Smooth muscle cell (in vitro differentiated cells): Measurements from ENCODE around the gene PTX3. TPM values are rescaled to one million over a fixed set of nuclear protein-coding genes. Genes with fewer than 3 reads are reported as not detected.

ENCODE experiments used
- DNase-seq: peaks from one replicate; lab custom pipeline; 2025; ENCODE audit not compliant: unreplicated experiment; lab: John Stamatoyannopoulos, UW
- H2AFZ ChIP-seq: fragments of 200-600 bp; sonication (generic); 2 replicates; pipeline ENCODE4 v1.6.0; 2016; ENCODE audit warnings: antibody characterized with exemption, low read depth, mild to moderate bottlenecking
- H3F3A ChIP-seq: fragments of 200-600 bp; sonication (generic); 2 replicates; pipeline ENCODE4 v1.6.0; 2017; ENCODE audit warnings: antibody characterized with exemption, low read depth
- H3K27ac ChIP-seq: fragments of 200-600 bp; sonication (generic); 2 replicates; pipeline ENCODE4 v1.5.1; 2016; ENCODE audit warnings: low read depth, mild to moderate bottlenecking
- H3K27me3 ChIP-seq: fragments of 200-600 bp; sonication (generic); 2 replicates; pipeline ENCODE4 v1.6.1; 2016; ENCODE audit warnings: low read depth, mild to moderate bottlenecking
- H3K36me3 ChIP-seq: fragments of 200-600 bp; sonication (generic); 2 replicates; pipeline ENCODE4 v1.5.1; 2016; ENCODE audit warnings: low read depth
- H3K4me1 ChIP-seq: fragments of 200-600 bp; sonication (generic); 2 replicates; pipeline ENCODE4 v1.5.1; 2016; ENCODE audit warnings: low read depth
- H3K4me2 ChIP-seq: fragments of 200-600 bp; sonication (generic); 2 replicates; pipeline ENCODE4 v1.6.0; 2016; ENCODE audit warnings: mild to moderate bottlenecking
- H3K4me3 ChIP-seq: fragments of 200-600 bp; sonication (generic); 2 replicates; pipeline ENCODE4 v1.5.1; 2016; ENCODE audit warnings: mild to moderate bottlenecking
- H3K79me2 ChIP-seq: fragments of 200-600 bp; sonication (generic); 2 replicates; pipeline ENCODE4 v1.6.0; 2016; ENCODE audit warnings: low read depth, mild to moderate bottlenecking
- H3K9ac ChIP-seq: fragments of 200-600 bp; sonication (generic); 2 replicates; pipeline ENCODE4 v1.6.0; 2016; ENCODE audit warnings: low read depth
- H3K9me3 ChIP-seq: fragments of 200-600 bp; sonication (generic); replicated peaks from 2 replicates; pipeline ENCODE4 v1.5.1; 2016; ENCODE audit warnings: low read depth
- H4K20me1 ChIP-seq: fragments of 200-600 bp; sonication (generic); 2 replicates; pipeline ENCODE4 v1.6.0; 2016; ENCODE audit warnings: low read depth
- CTCF ChIP-seq: fragments of 200-600 bp; sonication (generic); IDR thresholded peaks from 2 replicates; pipeline ENCODE4 v1.5.1; 2017; ENCODE audit warnings: borderline replicate concordance, mild to moderate bottlenecking, antibody characterized with exemption; ENCODE audit not compliant: insufficient read depth, poor library complexity, severe bottlenecking
- WGBS: methylation state at CpG from one replicate; pipeline ENCODE4 v1.1.7; 2016; ENCODE audit warnings: low lambda C conversion rate; 5-methylcytosine and 5-hydroxymethylcytosine counted together
- polyA plus RNA-seq: library from polyadenylated mRNA; unstranded; fragments of >200 nt; fragmentation: Nextera tagmentation; extraction: Ambion mirVana; gene quantifications from 2 replicates; pipeline ENCODE4 v1.2.1, GENCODE V29; 2016
- total RNA-seq: library from RNA; depleted of rRNA; stranded (reverse); fragments of >200 nt; gene quantifications from 2 replicates; pipeline ENCODE4 v1.2.3, GENCODE V29; 2014

Gene PTX3
- total and polyA plus RNA-seq, 2 experiments from 2014 or later: 12.4 to 18.4 TPM

- no peak for TF ChIP-seq CTCF
- Histone ChIP-seq H3K4me3 (no peak overlapping the region), H2AFZ (no peak overlapping the region), H4K20me1 (no peaks in the 10 kb centered on the region), H3K4me2 (no peak overlapping the region), H3K9ac (no peak overlapping the region), H3K27ac (no peak overlapping the region), H3K36me3 (no peaks in the 10 kb centered on the region), H3F3A (no peaks in the 10 kb centered on the region), H3K4me1 (no peaks in the 10 kb centered on the region), H3K79me2 (no peaks in the 10 kb centered on the region), H3K27me3 (peaks cover 9% of the 10 kb centered on the region), H3K9me3 (no peaks in the 10 kb centered on the region)
- WGBS: 50% methylated on average over 1 of the region's 1 CpG
- no peak for DNase-seq
These were observed 7.8 kb upstream of the PTX3 start for GRCh38 chr3:157428853-157429252.

GRCh38 chr3:157429708-157430107, 6.9 kb upstream of the PTX3 start:
- no peaks in the 10 kb centered on the region for H3K4me1 ChIP-seq
- no peak overlapping the region for H2AFZ ChIP-seq
- H3K79me2 ChIP-seq: no peaks in the 10 kb centered on the region
- 46% methylated on average over 2 of the region's 2 CpGs for WGBS
- TF ChIP-seq CTCF: no peak
- H4K20me1 ChIP-seq: no peaks in the 10 kb centered on the region
- no peak for DNase-seq
- no peak overlapping the region for H3K4me3 ChIP-seq
- no peaks in the 10 kb centered on the region for H3F3A ChIP-seq
- H3K27ac ChIP-seq: no peak overlapping the region
- H3K9me3 ChIP-seq: no peaks in the 10 kb centered on the region
- peaks cover 17% of the 10 kb centered on the region for H3K27me3 ChIP-seq
- no peaks in the 10 kb centered on the region for H3K36me3 ChIP-seq
- H3K9ac ChIP-seq: no peak overlapping the region
- peak overlapping the region; percentile 50 for H3K4me2 ChIP-seq

- H2AFZ ChIP-seq: peak overlapping the region; percentile 29
- H3K9me3 ChIP-seq: no peaks in the 10 kb centered on the region
- H3K79me2 ChIP-seq: no peaks in the 10 kb centered on the region
- peaks cover 13% of the 10 kb centered on the region for H3K4me1 ChIP-seq
- DNase-seq: no peak
- H3K4me2 ChIP-seq: peak overlapping the region; percentile 93
- H3K9ac ChIP-seq: no peak overlapping the region
- TF ChIP-seq CTCF: no peak
- H4K20me1 ChIP-seq: no peaks in the 10 kb centered on the region
- no peak overlapping the region for H3K27ac ChIP-seq
- no peaks in the 10 kb centered on the region for H3K36me3 ChIP-seq
- peaks cover 30% of the 10 kb centered on the region for H3K27me3 ChIP-seq
- no peaks in the 10 kb centered on the region for H3F3A ChIP-seq
- H3K4me3 ChIP-seq: peak overlapping the region; percentile 63
- WGBS: 3% methylated on average over 22 of the region's 22 CpGs
These were observed 1.6 kb downstream of the PTX3 start for GRCh38 chr3:157438194-157438730.

GRCh38 chr3:157441102-157441624, 4.5 kb downstream of the PTX3 start:
- Histone ChIP-seq H3K9ac (no peak overlapping the region), H3K27ac (no peak overlapping the region), H3K36me3 (no peaks in the 10 kb centered on the region), H3K79me2 (no peaks in the 10 kb centered on the region), H3K9me3 (no peaks in the 10 kb centered on the region), H3F3A (no peaks in the 10 kb centered on the region), H4K20me1 (no peaks in the 10 kb centered on the region), H2AFZ (no peak overlapping the region), H3K4me1 (peaks cover 13% of the 10 kb centered on the region), H3K4me3 (no peak overlapping the region), H3K27me3 (peaks cover 15% of the 10 kb centered on the region), H3K4me2 (no peak overlapping the region)
- DNase-seq: no peak
- TF ChIP-seq CTCF: no peak
- WGBS: 90% methylated on average over 2 of the region's 2 CpGs
